Measurements from ENCODE around the gene MCHR2. TPM values are rescaled to one million over a fixed set of nuclear protein-coding genes. Genes with fewer than 3 reads are reported as not detected.

The MCHR2 gene
- total RNA-seq, 1 experiment from 2014 or later: not detected

- intact Hi-C loops (cut with micrococcal nuclease; ENCODE audit: unreplicated experiment): no loop called here
- POLR2A ChIA-PET (ENCODE audit: low non-redundant PET): no interaction called here
- Histone ChIP-seq H3K4me1 (ENCODE audit: insufficient read depth, low read length, poor library complexity, severe bottlenecking) (no peaks in the 10 kb centered on the region), H3K9me3 (ENCODE audit: low read depth, low read length, poor library complexity, severe bottlenecking) (no peaks in the 10 kb centered on the region), H3K36me3 (ENCODE audit: insufficient read depth, low read length, poor library complexity, severe bottlenecking) (no peaks in the 10 kb centered on the region), H3K4me3 (ENCODE audit: low read depth, low read length, poor library complexity, severe bottlenecking) (no peak overlapping the region), H3K27ac (ENCODE audit: low read depth, low read length, poor library complexity, severe bottlenecking) (no peak overlapping the region), H3K27me3 (replicated peaks; ENCODE audit: insufficient read depth, low read depth, low read length, poor library complexity) (no peaks in the 10 kb centered on the region)
- TF ChIP-seq CTCF (conservative IDR thresholded peaks at IDR 0.05; ENCODE audit: low read depth, low read length) (no peak), EZH2 (IDR thresholded peaks at IDR 0.05; ENCODE audit: borderline replicate concordance, low read depth, low read length, poor library complexity, severe bottlenecking) (no peak)
- no peak for DNase-seq (ENCODE audit: low spot score)
- CTCF ChIA-PET: no interaction called here
- BruUV-seq (replicated peaks): no TSS peak
Measured at GRCh38 chr6:99879431-99879830, 114.6 kb downstream of the MCHR2 start.

GRCh38 chr6:99875068-99875467 lies 119.0 kb downstream of the MCHR2 start:
- Histone ChIP-seq H3K36me3 (ENCODE audit: insufficient read depth, low read length, poor library complexity, severe bottlenecking) (no peaks in the 10 kb centered on the region), H3K4me3 (ENCODE audit: low read depth, low read length, poor library complexity, severe bottlenecking) (no peak overlapping the region), H3K27me3 (replicated peaks; ENCODE audit: insufficient read depth, low read depth, low read length, poor library complexity) (no peaks in the 10 kb centered on the region), H3K27ac (ENCODE audit: low read depth, low read length, poor library complexity, severe bottlenecking) (no peak overlapping the region), H3K4me1 (ENCODE audit: insufficient read depth, low read length, poor library complexity, severe bottlenecking) (no peaks in the 10 kb centered on the region), H3K9me3 (ENCODE audit: low read depth, low read length, poor library complexity, severe bottlenecking) (no peaks in the 10 kb centered on the region)
- intact Hi-C loops (cut with micrococcal nuclease; ENCODE audit: unreplicated experiment): no loop called here
- POLR2A ChIA-PET (ENCODE audit: low non-redundant PET): no interaction called here
- CTCF ChIA-PET: no interaction called here
- BruUV-seq (replicated peaks): no TSS peak
- no peak for TF ChIP-seq EZH2 (IDR thresholded peaks at IDR 0.05; ENCODE audit: borderline replicate concordance, low read depth, low read length, poor library complexity, severe bottlenecking)
- no peak for TF ChIP-seq CTCF (conservative IDR thresholded peaks at IDR 0.05; ENCODE audit: low read depth, low read length)
- DNase-seq (ENCODE audit: low spot score): no peak

GRCh38 chr6:99873084-99873483 lies 120.9 kb downstream of the MCHR2 start:
- H3K9me3 ChIP-seq (ENCODE audit: low read depth, low read length, poor library complexity, severe bottlenecking): no peaks in the 10 kb centered on the region
- ChIA-PET CTCF (no interaction called here), POLR2A (ENCODE audit: low non-redundant PET) (no interaction called here)
- intact Hi-C loops (cut with micrococcal nuclease; ENCODE audit: unreplicated experiment): no loop called here
- H3K4me1 ChIP-seq (ENCODE audit: insufficient read depth, low read length, poor library complexity, severe bottlenecking): no peaks in the 10 kb centered on the region
- no TSS peak for BruUV-seq (replicated peaks)
- no peaks in the 10 kb centered on the region for H3K27me3 ChIP-seq (replicated peaks; ENCODE audit: insufficient read depth, low read depth, low read length, poor library complexity)
- DNase-seq (ENCODE audit: low spot score): no peak
- no peak for TF ChIP-seq EZH2 (IDR thresholded peaks at IDR 0.05; ENCODE audit: borderline replicate concordance, low read depth, low read length, poor library complexity, severe bottlenecking)
- TF ChIP-seq CTCF (conservative IDR thresholded peaks at IDR 0.05; ENCODE audit: low read depth, low read length): no peak
- no peak overlapping the region for H3K4me3 ChIP-seq (ENCODE audit: low read depth, low read length, poor library complexity, severe bottlenecking)
- H3K27ac ChIP-seq (ENCODE audit: low read depth, low read length, poor library complexity, severe bottlenecking): no peak overlapping the region
- H3K36me3 ChIP-seq (ENCODE audit: insufficient read depth, low read length, poor library complexity, severe bottlenecking): no peaks in the 10 kb centered on the region

Measured in A673 (cell line).